Measurements from ENCODE around the gene MRTFA. TPM values are rescaled to one million over a fixed set of nuclear protein-coding genes. Genes with fewer than 3 reads are reported as not detected.

MRTFA gene
- total RNA-seq, 1 experiment from 2014 or later = 57.0 TPM

- no peak for DNase-seq (ENCODE audit: low read depth)
Observed at GRCh38 chr22:40428796-40429195, 207.7 kb downstream of the MRTFA start.

DNA sequence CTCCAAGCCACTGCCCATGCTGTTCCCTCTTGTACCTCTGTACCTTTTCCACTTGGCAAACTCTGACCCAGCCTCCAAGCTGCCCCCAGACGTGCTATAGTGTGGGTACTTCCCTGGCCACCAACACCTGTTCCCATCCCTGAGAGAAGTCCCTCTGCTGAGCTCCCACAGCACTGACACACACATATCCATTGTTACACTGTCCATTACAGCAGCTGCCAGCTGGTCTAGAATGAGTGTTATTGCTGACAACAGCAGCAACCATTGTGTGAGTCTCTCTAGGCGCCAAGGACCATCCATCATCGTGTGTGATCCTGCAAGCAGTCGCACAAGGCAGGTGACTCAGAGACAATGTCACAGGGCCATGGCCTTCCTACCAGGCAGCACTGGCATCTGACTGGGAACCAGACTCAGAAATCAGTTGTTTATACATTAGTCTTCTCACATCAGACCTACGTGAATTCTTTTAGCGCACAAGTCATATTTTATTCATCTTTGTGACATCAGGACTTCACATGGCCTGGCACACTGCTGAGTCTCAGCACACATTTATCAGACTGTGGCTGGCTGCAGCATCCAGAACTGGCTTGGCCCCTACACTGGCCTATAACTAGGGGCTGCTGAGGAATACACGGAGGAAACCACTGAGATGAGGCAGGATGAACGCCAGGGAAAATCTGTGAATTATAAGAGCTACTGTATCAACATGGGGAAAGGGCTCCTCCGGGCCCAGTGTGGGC, 209.8 kb downstream of the MRTFA start:
- DNase-seq (ENCODE audit: low read depth) = no peak

DNA sequence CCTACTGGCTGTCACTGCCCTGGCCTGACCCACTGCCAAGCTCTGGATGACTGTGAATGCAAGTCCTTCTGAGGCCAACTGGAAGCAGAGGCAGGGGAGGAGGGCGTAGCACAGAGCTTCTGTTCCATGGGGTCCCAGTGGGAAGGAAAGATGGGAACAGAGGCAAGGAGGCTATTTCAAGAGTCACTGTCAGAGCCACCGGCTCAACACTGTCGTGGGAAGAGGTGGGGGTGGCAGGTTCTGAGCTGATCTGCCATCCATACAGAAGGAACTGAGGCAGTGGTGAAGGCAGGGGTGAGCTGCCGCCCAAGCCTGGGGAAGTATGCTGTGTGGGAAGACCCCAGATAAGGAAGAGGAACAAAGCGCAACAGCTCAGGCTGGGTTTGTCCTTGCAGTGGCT, 211.4 kb downstream of the MRTFA start:
- DNase-seq (ENCODE audit: low read depth) = no peak

- no peak for DNase-seq (ENCODE audit: low read depth)
Observed at GRCh38 chr22:40423882-40424640, 212.5 kb downstream of the MRTFA start.

GRCh38 chr22:40423310-40423688, 213.2 kb downstream of the MRTFA start:
- no peak for DNase-seq (ENCODE audit: low read depth)

- no peak for DNase-seq (ENCODE audit: low read depth)
Observed at GRCh38 chr22:40422558-40423309, 213.8 kb downstream of the MRTFA start.

DNA sequence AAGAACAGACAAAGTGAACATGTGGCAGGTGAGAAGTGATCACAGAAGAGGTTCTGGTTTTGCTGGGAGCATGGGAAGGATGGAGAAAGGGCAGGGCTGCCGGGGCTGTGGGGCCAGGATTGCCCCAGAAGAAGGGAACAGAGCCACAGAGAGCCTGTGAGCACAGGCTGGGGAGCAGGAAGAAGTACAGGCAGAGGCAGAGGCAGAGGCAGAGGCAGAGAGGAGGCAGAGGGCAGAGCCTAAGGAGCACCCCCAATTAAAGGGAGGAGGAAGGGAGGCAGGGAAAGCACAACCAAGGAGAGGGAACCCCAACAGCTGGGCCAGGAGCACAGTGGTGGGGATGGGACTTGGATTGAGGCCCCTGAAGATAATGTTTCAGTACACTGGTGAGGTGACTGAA, 214.6 kb downstream of the MRTFA start:
- DNase-seq (ENCODE audit: low read depth) = no peak

- DNase-seq (ENCODE audit: low read depth) = no peak
Observed at GRCh38 chr22:40421082-40421350, 215.5 kb downstream of the MRTFA start.

DNA sequence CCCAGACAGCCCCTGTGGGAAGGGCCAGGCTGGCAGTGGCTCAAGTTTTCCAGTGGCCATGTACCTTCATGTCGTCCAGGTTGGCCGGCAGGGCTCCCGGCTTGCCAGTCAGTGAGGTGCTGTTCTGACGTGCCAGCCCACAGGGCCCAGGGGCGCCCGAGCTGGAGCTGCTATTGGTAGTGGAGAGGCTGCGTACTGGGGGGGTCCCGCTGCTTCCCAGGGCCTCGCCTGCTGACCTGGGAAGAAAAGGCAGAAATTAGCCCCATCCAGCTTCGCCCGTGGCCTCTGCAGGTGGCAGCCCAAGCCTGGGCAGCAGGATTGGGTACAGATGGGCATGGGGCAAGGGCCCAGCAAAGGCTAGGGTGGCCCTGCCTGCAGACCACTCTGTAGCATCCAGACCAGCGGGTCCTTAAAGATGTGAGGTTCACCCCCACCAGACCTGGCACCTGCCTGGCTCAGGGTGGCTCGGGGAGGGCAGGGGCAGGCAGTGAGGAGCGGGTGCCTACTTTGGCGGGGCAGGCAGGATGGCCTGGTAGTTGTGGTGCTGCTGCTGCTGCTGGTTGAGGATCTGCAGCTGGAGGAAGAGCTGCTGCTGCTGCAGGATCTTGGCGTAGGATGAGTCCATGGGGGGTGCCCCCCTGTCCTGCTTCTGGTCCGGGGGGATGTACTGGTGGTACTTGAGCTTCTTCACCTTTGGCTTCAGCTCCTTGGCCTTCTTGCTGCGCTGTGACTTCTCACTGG, 216.0 kb downstream of the MRTFA start:
- no peak for DNase-seq (ENCODE audit: low read depth)

GRCh38 chr22:40419718-40420117, 216.8 kb downstream of the MRTFA start:
- no peak for DNase-seq (ENCODE audit: low read depth)

- no peak for DNase-seq (ENCODE audit: low read depth)
Observed at GRCh38 chr22:40418366-40419201, 217.9 kb downstream of the MRTFA start.

DNA sequence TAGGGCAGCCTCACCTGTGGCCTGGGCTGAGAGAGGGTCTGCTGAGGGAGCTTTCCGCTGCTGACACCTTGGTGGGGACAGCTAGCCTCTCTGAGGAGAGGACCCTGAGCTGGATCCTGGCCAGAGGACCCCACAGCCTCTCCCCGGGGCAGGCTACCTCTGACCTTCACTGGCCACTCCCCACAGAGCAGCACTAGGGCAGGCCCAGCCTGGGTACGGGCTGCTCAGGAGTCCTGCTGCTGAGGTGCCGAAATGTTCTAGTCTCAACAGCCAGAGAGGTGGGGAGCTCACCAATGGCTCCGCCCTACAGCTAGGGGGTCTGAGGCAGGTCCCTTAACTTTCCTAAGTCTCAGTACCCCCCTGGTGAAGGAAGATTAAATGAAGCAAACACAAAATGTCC, 218.6 kb downstream of the MRTFA start:
- no peak for DNase-seq (ENCODE audit: low read depth)

DNA sequence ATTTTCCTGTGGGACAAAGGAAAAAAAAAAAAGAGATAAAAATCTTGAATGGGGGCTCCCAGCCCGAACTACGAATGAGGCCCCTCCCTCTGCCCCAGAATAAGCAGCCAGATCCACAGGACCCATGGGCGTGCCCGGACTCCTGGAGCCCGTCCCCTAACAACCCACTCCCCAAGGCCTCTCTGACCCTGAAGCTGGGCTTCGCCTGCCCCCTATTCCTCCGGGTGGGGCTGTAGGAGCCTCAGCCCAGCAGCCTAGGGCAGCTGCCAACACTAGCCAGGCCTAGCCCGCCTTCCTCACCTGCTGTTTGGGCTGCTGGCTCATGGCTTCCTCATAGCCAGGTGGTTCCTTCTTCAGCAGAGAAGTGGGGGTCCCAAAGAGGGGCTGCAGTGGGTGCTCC, 219.5 kb downstream of the MRTFA start:
- no peak for DNase-seq (ENCODE audit: low read depth)

DNA sequence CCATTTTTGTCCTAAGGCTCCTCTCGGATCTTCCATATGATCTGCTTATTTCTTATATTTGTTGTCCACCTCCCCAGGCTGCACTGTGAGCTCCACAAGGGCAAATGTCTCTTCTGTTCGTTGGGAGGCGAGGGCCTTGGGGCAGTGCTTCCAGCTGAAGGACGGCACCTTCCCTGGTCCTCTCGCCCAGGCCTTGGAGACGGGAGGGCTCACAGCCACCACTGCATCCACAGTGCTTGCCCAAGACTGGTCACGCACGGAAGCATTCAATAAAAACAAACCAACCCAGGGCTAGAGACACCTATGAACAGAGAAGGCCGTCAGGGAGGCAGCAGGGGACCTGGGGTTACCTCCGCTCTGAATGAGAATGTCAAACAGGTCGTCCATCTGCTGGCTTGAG, 219.9 kb downstream of the MRTFA start:
- no peak for DNase-seq (ENCODE audit: low read depth)

- no peak for DNase-seq (ENCODE audit: low read depth)
Observed at GRCh38 chr22:40416267-40416570, 220.3 kb downstream of the MRTFA start.

- DNase-seq (ENCODE audit: low read depth) = no peak
Observed at GRCh38 chr22:40415531-40416266, 220.8 kb downstream of the MRTFA start.

GRCh38 chr22:40414838-40415505, 221.5 kb downstream of the MRTFA start:
- no peak for DNase-seq (ENCODE audit: low read depth)

DNA sequence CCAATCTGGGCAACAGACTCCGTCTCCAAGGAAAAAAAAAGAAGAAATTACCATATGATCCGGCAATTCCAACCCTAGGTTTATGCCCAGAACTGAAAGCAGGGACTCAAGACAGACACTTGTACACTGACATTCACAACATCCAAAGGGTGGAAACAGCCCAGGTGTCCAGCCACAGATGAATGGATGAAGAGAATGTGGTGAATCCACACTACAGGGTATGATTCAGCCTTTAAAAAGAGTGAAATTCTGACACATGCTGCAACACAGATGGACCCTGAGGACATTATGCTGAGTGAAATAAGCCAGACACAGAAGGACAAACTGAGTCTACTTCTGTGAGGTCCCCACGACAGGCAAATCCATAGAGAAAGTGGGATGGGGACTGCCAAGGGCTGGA, 222.2 kb downstream of the MRTFA start:
- no peak for DNase-seq (ENCODE audit: low read depth)

DNA sequence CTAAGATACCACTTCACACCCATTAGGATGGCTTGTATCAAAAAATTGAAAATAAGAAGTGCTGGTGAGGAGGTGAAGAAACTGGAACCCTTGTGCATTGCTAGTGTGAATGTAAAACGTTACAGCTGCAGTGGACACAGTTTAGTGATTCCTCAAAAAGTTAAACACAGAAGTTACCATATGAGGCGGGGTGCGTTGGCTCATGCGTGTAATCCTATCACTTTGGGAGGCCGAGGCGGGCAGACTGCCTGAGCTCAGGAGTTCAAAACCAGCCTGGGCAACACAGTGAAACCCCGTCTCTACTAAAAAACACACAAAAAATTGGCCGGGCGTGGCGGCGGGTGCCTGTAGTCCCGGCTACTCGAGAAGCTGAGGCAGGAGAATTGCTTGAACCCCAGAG, 222.6 kb downstream of the MRTFA start:
- no peak for DNase-seq (ENCODE audit: low read depth)

- DNase-seq (ENCODE audit: low read depth) = no peak
Observed at GRCh38 chr22:40412441-40412840, 224.1 kb downstream of the MRTFA start.

Data from Daoy (cell line).